GM12878 (cell line): Measurements from ENCODE around the gene C5orf52. TPM values are rescaled to one million over a fixed set of nuclear protein-coding genes. Genes with fewer than 3 reads are reported as not detected.

Source experiments
- ATAC-seq: fragments of 200-7000 bp; cut with Tn5 transposase; 3 replicates; pipeline ENCODE4 v1.9.1; 2020; ENCODE audit warnings: mild to moderate bottlenecking, moderate library complexity
- BruUV-seq: library from RNA; stranded (reverse); fragments of 400-500 nt; replicated peaks from 2 replicates; lab custom pipeline; 2021; lab: Mats Ljungman, UMichigan
- CTCF ChIA-PET: fragments of 300-600 bp; sonication (Branson Sonifier 250); formaldehyde crosslinking; extraction: SDS; loops from one replicate; lab custom pipeline; 2021; ENCODE audit warnings: inconsistent platforms; lab: Yijun Ruan, JAX
- POLR2A ChIA-PET: fragments of 350-600 bp; formaldehyde crosslinking; extraction: SDS; loops from one replicate; lab custom pipeline; 2021; ENCODE audit warnings: inconsistent platforms; lab: Charles Lee
- RAD21 ChIA-PET: fragments of 300-600 bp; sonication (Branson Sonifier 250); formaldehyde crosslinking; loops from one replicate; lab custom pipeline; 2023; ENCODE audit warnings: antibody characterized with exemption; ENCODE audit not compliant: unreplicated experiment; lab: Charles Lee
- SMC1A ChIA-PET: fragments of 300-600 bp; sonication (Branson Sonifier 250); formaldehyde crosslinking; loops from one replicate; lab custom pipeline; 2023; ENCODE audit not compliant: unreplicated experiment, uncharacterized antibody; lab: Charles Lee
- DNase-seq: peaks from one replicate; pipeline ENCODE4 v3.0.0-alpha.2; 2011; ENCODE audit warnings: low read depth, low spot score
- FAIRE-seq: peaks from 3 replicates; lab custom pipeline; 2011; peaks lifted over from hg19 to GRCh38; lab: Jason Lieb, UNC
- H2AFZ ChIP-seq: 2 replicates; pipeline ENCODE4 v1.6.0; 2011; ENCODE audit warnings: low read depth, low read length, control low read depth; ENCODE audit not compliant: control insufficient read depth
- H3K27ac ChIP-seq: 2 replicates; pipeline ENCODE4 v1.5.1; 2011; ENCODE audit warnings: control low read depth; ENCODE audit not compliant: control insufficient read depth, insufficient read depth
- H3K27me3 ChIP-seq, 2 experiments: replicated peaks in 1 of 2; 2 replicates each; pipeline versions ENCODE4 v1.6.0 to v1.6.1; 2011; ENCODE audit warnings: low read length in 1 of 2; ENCODE audit not compliant: control insufficient read depth in 2 of 2, insufficient read depth in 2 of 2
- H3K36me3 ChIP-seq, 2 experiments: 2 replicates each; pipeline ENCODE4 v1.5.1; 2011; ENCODE audit warnings: low read length in 1 of 2; ENCODE audit not compliant: control insufficient read depth in 2 of 2, insufficient read depth in 2 of 2
- H3K4me1 ChIP-seq: 2 replicates; pipeline ENCODE4 v1.6.1; 2011; ENCODE audit warnings: mild to moderate bottlenecking, low read length, moderate library complexity, mixed read lengths; ENCODE audit not compliant: control insufficient read depth, insufficient read depth
- H3K4me2 ChIP-seq: 2 replicates; pipeline ENCODE4 v1.6.0; 2011; ENCODE audit warnings: control low read depth; ENCODE audit not compliant: control insufficient read depth, insufficient read depth
- H3K4me3 ChIP-seq: fragments of 200-600 bp; sonication (generic); 2 replicates; pipeline ENCODE4 v1.5.1; 2016
- H3K79me2 ChIP-seq: 2 replicates; pipeline ENCODE4 v1.6.0; 2011; ENCODE audit warnings: low read length; ENCODE audit not compliant: control insufficient read depth, insufficient read depth
- H3K9ac ChIP-seq: 2 replicates; pipeline ENCODE4 v1.8.0; 2011; ENCODE audit warnings: low read length, control low read depth, mixed read lengths; ENCODE audit not compliant: control insufficient read depth, insufficient read depth
- H3K9me3 ChIP-seq: replicated peaks from 3 replicates; pipeline ENCODE4 v1.5.1; 2011; ENCODE audit warnings: mild to moderate bottlenecking, low read length; ENCODE audit not compliant: control insufficient read depth, insufficient read depth
- H4K20me1 ChIP-seq: 2 replicates; pipeline ENCODE4 v1.6.0; 2011; ENCODE audit not compliant: control insufficient read depth, insufficient read depth
- BACH1 ChIP-seq: fragments of 450-650 bp; IDR thresholded peaks from 2 replicates; pipeline ENCODE4 v1.6.1; 2017; ENCODE audit warnings: mild to moderate bottlenecking, borderline replicate concordance
- FOXK2 ChIP-seq: fragments of 450-650 bp; IDR thresholded peaks from 2 replicates; pipeline ENCODE4 v1.6.1; 2017; ENCODE audit warnings: mild to moderate bottlenecking, moderate library complexity
- JUND ChIP-seq: IDR thresholded peaks from 2 replicates; pipeline ENCODE4 v1.6.1; 2012; ENCODE audit warnings: low read depth, mild to moderate bottlenecking, low read length, improper control_type of control experiment, moderate library complexity
- MEF2A ChIP-seq: IDR thresholded peaks from 2 replicates; pipeline ENCODE4 v1.6.1; 2011; ENCODE audit warnings: low read depth, mild to moderate bottlenecking, low read length, moderate library complexity; ENCODE audit not compliant: insufficient read depth
- MYC ChIP-seq: IDR thresholded peaks from 2 replicates; pipeline ENCODE4 v1.6.1; 2011; ENCODE audit warnings: mild to moderate bottlenecking, low read length, moderate library complexity, inconsistent platforms; ENCODE audit not compliant: insufficient read depth, insufficient replicate concordance, insufficient read length, severe bottlenecking
- NBN ChIP-seq: fragments of 450-650 bp; IDR thresholded peaks from 2 replicates; pipeline ENCODE4 v1.6.1; 2016
- NFIC ChIP-seq: IDR thresholded peaks from 2 replicates; pipeline ENCODE4 v1.6.1; 2012; ENCODE audit warnings: low read depth, mild to moderate bottlenecking, inconsistent platforms, low read length, moderate library complexity
- NFYA ChIP-seq: IDR thresholded peaks from 2 replicates; pipeline ENCODE4 v1.6.1; 2011; ENCODE audit warnings: low read depth, mild to moderate bottlenecking, low read length, improper control_type of control experiment, borderline replicate concordance
- SRF ChIP-seq, 2 experiments: IDR thresholded peaks; 2 replicates each; pipeline ENCODE4 v1.6.1; 2011; ENCODE audit warnings: low read depth in 2 of 2, low read length in 2 of 2, mild to moderate bottlenecking in 1 of 2, moderate library complexity in 1 of 2
- ZBED1 ChIP-seq: IDR thresholded peaks from 2 replicates; pipeline ENCODE4 v1.6.1; 2016; ENCODE audit warnings: borderline replicate concordance
- WGBS: methylation state at CpG from one replicate; pipeline ENCODE4 v1.1.6; 2016; ENCODE audit warnings: low lambda C conversion rate; ENCODE audit not compliant: insufficient replicate concordance, insufficient coverage; ENCODE audit errors: missing lambda C conversion rate; 5-methylcytosine and 5-hydroxymethylcytosine counted together
- in situ Hi-C: fragments of 300-500 bp; cut with MboI; formaldehyde crosslinking; loops from 9 replicates; pipeline ENCODE4 v1.14.3; 2018; ENCODE audit warnings: mixed read lengths
- intact Hi-C: fragments of 100-400 bp; cut with micrococcal nuclease; formaldehyde crosslinking; loops from one replicate; pipeline ENCODE4 v1.14.2; 2022; ENCODE audit not compliant: unreplicated experiment
- polyA plus RNA-seq, 11 experiments: library from polyadenylated mRNA; depleted of rRNA in 4 of 11; unstranded in 6 of 11; stranded (reverse) in 5 of 11; fragments of >200 nt; fragmentation: Nextera tagmentation in 4 of 11; fragmentation: Illumina TruSeq in 1 of 11; extraction: Ambion mirVana in 4 of 11; extraction: Trizol in 1 of 11; gene quantifications; 1 replicate in 1 of 11; 2 replicates in 10 of 11; pipeline versions ENCODE4 v1.2.1 to v1.2.3, GENCODE V29; 2011 to 2016; ENCODE audit warnings: inconsistent platforms in 2 of 11, missing spikeins in 2 of 11, low read depth in 1 of 11
- total RNA-seq, 4 experiments: library from RNA; depleted of rRNA in 3 of 4; stranded (reverse); fragments of >200 nt in 3 of 4; fragmentation: Illumina TruSeq in 1 of 4; extraction: Trizol in 1 of 4; gene quantifications; 2 replicates each; pipeline versions ENCODE4 v1.2.1 to v1.2.3, GENCODE V29; 2013 to 2021
- TF ChIP-seq, protein P1 (sequence below): fragments of 450-650 bp; IDR thresholded peaks from 2 replicates; pipeline ENCODE4 v1.6.1; 2017; ENCODE audit warnings: borderline replicate concordance

The C5orf52 gene
- total and polyA plus RNA-seq, 10 of the 15 experiments (the other 5 are each of a cell fraction or from before 2014, with no cell fraction given): not detected

DNA sequence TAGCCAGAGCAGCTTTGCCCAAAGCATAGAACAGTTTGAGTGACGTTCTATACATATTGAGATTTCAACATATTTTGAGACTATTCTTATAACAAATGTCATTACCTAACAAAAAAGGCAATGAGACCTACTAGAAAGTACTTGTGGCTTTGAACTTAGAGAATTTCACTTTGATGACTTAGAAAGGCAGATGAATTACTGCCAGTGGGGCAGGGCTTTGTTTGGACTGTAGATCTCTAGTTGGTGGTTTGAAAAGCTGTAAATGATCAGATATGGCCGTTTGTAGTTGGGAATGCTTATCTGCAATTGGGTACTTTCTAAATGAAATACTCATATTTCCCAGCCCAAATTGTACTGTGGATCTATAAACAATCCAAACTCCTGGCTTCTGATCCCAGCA is 47.2 kb upstream of the C5orf52 start:
- ATAC-seq (no peak; the same call in 2 of the 3 replicates), DNase-seq (no peak), FAIRE-seq (no peak)
- Histone ChIP-seq H4K20me1 (no peaks in the 10 kb centered on the region), H3K36me3 (no peaks in the 10 kb centered on the region), H3K27ac (no peak overlapping the region), H3K9me3 (no peaks in the 10 kb centered on the region), H2AFZ (no peak overlapping the region), H3K9ac (no peak overlapping the region), H3K4me1 (no peaks in the 10 kb centered on the region), H3K4me2 (no peak overlapping the region), H3K79me2 (no peaks in the 10 kb centered on the region), H3K27me3 (no peaks in the 10 kb centered on the region), H3K4me3 (no peak overlapping the region)
- no TSS peak for BruUV-seq
- ChIA-PET SMC1A (interaction anchor here (1.3 kb wide), 1 partner anchor 11 kb away, joined by 4 read pairs; no protein-coding TSS in a partner anchor), RAD21 (no interaction called here), CTCF (interaction anchor here (0.9 kb wide), 1 partner anchor 17 kb away, joined by 3 read pairs; no protein-coding TSS in a partner anchor), POLR2A (no interaction called here)
- in situ Hi-C loops (no loop called here), intact Hi-C loops (no loop called here)
- WGBS: 16% methylated on average over 2 of the region's 2 CpGs
- no peak for TF ChIP-seq NBN
- TF ChIP-seq MYC: no peak
- TF ChIP-seq JUND: no peak
- TF ChIP-seq NFYA: no peak

DNA sequence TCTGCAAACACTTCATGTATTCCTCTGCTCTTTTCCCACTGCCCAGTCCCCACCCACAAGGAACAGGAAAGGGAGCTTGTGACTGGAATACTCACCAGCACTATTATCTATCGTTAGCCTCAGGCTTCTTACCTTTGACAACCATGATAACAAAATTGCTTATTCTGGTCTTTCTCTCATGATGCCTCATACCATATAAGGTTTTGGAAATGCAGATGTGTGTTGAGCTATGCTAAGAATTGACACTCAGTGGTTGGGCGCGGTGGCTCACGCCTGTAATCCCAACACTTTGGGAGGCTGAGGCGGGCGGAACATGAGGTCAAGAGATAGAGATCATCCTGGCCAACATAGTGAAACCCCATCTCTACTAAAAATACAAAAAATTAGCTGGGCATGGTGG is 44.5 kb upstream of the C5orf52 start:
- no peaks in the 10 kb centered on the region for H3K36me3 ChIP-seq
- no peak overlapping the region for H2AFZ ChIP-seq
- FAIRE-seq: no peak
- no peak for ATAC-seq
- H3K27me3 ChIP-seq: no peaks in the 10 kb centered on the region
- intact Hi-C loops (no loop called here), in situ Hi-C loops (no loop called here)
- no peak overlapping the region for H3K9ac ChIP-seq
- SMC1A ChIA-PET: no interaction called here
- 89% methylated on average over 6 of the region's 6 CpGs for WGBS
- CTCF ChIA-PET: interaction anchor here (0.9 kb wide), 1 partner anchor 17 kb away, joined by 3 read pairs; no protein-coding TSS in a partner anchor
- H3K4me3 ChIP-seq: no peak overlapping the region
- RAD21 ChIA-PET: no interaction called here
- no peaks in the 10 kb centered on the region for H3K79me2 ChIP-seq
- POLR2A ChIA-PET: no interaction called here
- H3K9me3 ChIP-seq: no peaks in the 10 kb centered on the region
- TF ChIP-seq, protein P1, sequence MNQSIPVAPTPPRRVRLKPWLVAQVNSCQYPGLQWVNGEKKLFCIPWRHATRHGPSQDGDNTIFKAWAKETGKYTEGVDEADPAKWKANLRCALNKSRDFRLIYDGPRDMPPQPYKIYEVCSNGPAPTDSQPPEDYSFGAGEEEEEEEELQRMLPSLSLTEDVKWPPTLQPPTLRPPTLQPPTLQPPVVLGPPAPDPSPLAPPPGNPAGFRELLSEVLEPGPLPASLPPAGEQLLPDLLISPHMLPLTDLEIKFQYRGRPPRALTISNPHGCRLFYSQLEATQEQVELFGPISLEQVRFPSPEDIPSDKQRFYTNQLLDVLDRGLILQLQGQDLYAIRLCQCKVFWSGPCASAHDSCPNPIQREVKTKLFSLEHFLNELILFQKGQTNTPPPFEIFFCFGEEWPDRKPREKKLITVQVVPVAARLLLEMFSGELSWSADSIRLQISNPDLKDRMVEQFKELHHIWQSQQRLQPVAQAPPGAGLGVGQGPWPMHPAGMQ: no peak
- TF ChIP-seq MYC (no peak), SRF (IDR thresholded peaks at IDR 0.05; ENCODE audit: low read depth in 2 of 2, low read length in 2 of 2) (no peak), FOXK2 (no peak), NFIC (no peak), MEF2A (no peak), BACH1 (no peak), ZBED1 (no peak)
- TF ChIP-seq, all 136 proteins: peak for 0
- Histone ChIP-seq H3K4me1 (no peaks in the 10 kb centered on the region), H4K20me1 (no peaks in the 10 kb centered on the region), H3K27ac (no peak overlapping the region), H3K4me2 (no peak overlapping the region)
- BruUV-seq: no TSS peak
- DNase-seq: no peak
